ENCODE data around the gene ROCK1. TPM values are rescaled to one million over a fixed set of nuclear protein-coding genes. Genes with fewer than 3 reads are reported as not detected.
"Not testable (repeated sequence)": the region's sequence is repeated elsewhere in the genome, so short reads cannot be mapped to it uniquely, and the experiment has no call there.

The ROCK1 gene
- total RNA-seq, 1 experiment from 2014 or later = 30.8 TPM

GRCh38 chr18:21054252-21054821 lies 57.3 kb downstream of the ROCK1 start:
- no peak for DNase-seq (ENCODE audit: low spot score)

GRCh38 chr18:21053127-21053526 lies 58.5 kb downstream of the ROCK1 start:
- peak; percentile 11 for DNase-seq (ENCODE audit: low spot score)

DNA sequence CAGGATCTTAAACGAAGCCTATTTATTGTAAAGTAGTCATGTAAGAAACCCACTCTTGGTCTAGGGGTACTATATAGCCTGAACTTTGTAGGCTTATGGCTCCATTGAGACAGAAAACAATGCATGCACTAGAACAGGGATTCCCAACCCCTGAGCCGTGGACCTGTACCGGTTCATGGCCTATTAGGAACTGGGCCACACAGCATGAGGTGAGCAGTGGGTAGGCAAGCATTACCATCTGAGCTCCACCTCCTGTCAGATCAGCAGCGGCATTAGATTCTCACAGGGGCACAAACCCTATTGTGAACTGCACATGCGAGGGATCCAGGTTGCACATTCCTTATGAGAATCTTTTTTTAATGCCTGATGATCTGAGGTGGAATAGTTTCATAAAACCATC lies 59.2 kb downstream of the ROCK1 start:
- DNase-seq (ENCODE audit: low spot score) = no peak

DNA sequence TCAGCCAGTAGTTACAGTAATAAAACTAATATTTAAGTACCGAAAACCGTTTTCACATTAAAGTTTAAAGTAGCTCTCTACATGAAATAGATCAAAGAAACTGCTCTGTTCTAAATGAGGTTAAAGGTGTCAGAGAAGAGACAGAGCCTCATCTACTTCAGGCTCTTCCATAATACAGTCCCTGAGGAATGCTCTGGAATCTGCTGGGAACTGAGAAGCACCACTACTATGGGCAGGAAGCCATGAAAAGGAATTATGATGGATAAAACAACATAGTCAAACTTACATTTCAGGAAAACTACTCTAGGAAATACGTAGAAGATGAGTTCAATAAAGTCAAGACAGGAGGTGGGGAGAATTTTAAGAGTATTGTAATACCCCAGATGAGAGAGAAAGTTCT lies 60.0 kb downstream of the ROCK1 start:
- DNase-seq (ENCODE audit: low spot score) = no peak

DNA sequence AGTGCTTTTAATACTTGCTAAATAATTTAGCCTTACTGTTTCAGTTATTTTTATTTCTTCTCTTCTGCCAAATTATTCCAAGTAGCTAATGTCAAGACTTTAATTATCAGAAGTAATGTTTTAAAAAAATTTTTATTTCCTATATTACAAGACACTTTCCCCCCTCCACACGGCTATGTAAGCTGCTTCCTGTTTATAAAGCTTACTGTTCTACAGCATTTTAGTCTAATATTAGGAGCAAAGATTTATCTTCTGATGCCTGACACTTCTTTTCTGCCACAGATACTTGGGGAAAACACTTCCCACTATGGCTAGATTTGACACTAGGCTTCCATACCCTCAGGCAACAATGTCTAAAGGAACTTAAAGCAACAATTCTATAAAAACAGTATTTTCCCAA lies 62.3 kb downstream of the ROCK1 start:
- no peak for DNase-seq (ENCODE audit: low spot score)

- no peak for DNase-seq (ENCODE audit: low spot score)
Measured at GRCh38 chr18:21047126-21047525, 64.5 kb downstream of the ROCK1 start.

- DNase-seq (ENCODE audit: low spot score) = no peak
Measured at GRCh38 chr18:21040466-21040865, 71.1 kb downstream of the ROCK1 start.

DNA sequence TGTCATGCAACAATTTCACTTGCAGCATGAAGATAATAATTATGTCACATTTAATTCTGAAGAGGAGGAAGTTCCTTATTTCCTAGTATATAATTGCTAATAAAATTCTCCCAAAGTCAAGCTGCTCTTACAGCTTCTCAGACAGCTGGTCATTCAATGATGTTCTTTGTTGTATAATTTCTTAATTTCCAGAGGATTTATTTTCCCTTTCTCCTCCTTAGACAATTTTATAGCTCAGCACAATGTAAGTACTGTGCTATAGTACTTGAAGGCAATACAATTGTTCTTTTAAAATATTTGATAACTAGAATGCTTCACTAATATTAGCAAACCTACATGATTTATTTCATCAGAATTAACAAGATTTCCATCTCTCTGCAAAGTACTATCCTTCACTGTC lies 73.4 kb downstream of the ROCK1 start:
- DNase-seq (ENCODE audit: low spot score) = no peak

GRCh38 chr18:21031845-21032244 lies 79.8 kb downstream of the ROCK1 start:
- DNase-seq (ENCODE audit: low spot score) = no peak

DNA sequence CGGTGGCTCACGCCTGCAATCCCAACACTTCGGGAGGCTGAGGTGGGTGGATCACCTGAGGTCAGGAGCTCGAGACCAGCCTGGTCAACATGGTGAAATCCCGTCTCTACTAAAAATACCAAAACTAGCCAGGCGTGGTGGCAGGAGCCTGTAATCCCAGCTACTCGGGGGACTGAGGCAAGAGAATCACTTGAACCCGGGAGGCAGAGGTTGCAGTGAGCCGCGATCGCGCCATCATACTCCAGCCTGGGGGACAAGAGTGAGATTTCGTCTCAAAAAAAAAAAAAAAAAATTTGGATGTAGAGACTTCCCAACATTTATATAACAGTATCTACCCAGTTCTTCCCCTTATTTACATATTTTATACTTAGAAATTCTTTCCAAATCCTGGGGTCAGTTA lies 93.4 kb downstream of the ROCK1 start:
- DNase-seq (ENCODE audit: low spot score) = not testable (repeated sequence)

- DNase-seq (ENCODE audit: low spot score) = no peak
Measured at GRCh38 chr18:21012308-21012707, 99.3 kb downstream of the ROCK1 start.

GRCh38 chr18:21004726-21005125 lies 106.9 kb downstream of the ROCK1 start:
- peak; percentile 37 for DNase-seq (ENCODE audit: low spot score)

GRCh38 chr18:21000667-21001066 lies 110.9 kb downstream of the ROCK1 start:
- no peak for DNase-seq (ENCODE audit: low spot score)

DNA sequence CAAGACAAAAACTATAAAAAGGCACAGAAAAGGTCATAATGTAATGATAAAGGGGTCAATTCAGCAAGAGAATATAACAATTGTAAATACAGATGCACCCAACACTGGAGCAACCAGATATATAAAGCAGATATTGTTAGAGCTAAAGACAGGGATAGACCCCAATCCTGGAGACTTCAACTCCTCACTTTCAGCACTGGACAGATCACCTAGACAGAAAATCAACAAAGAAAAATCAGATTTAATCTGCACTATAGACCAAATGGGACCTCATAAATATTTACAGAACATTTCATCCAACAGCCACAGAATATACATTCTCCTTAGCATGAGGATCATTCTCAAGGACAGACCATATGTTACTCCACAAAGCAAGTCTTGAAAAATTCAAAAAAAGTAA lies 114.2 kb downstream of the ROCK1 start:
- DNase-seq (ENCODE audit: low spot score) = no peak

- DNase-seq (ENCODE audit: low spot score) = no peak
Measured at GRCh38 chr18:20996418-20996817, 115.2 kb downstream of the ROCK1 start.

GRCh38 chr18:20988726-20989125 lies 122.9 kb downstream of the ROCK1 start:
- DNase-seq (ENCODE audit: low spot score) = no peak

- no peak for DNase-seq (ENCODE audit: low spot score)
Measured at GRCh38 chr18:20975077-20975476, 136.5 kb downstream of the ROCK1 start.

GRCh38 chr18:20971886-20972267 lies 139.7 kb downstream of the ROCK1 start:
- peak; percentile 38 for DNase-seq (ENCODE audit: low spot score)

- DNase-seq (ENCODE audit: low spot score) = no peak
Measured at GRCh38 chr18:20966795-20967194, 144.8 kb downstream of the ROCK1 start.

DNA sequence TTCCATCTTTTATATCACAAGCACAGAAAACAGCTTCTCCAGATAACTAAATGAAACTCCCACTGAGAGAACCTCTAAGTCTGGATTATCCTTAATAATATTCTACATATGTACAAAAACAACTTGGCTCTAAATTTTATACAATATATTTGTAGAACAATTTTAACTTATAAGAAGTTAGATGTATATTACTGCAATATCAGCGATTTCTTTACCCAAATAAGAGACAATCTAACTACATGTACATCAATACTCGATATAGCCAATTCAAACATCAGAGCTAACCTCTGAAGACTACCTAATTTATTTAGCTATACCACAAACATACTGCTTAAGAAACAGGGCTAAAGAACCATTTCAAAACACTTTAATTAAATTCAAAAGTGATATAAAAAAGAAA lies 148.6 kb downstream of the ROCK1 start:
- DNase-seq (ENCODE audit: low spot score) = no peak

GRCh38 chr18:20960735-20961134 lies 150.9 kb downstream of the ROCK1 start:
- no peak for DNase-seq (ENCODE audit: low spot score)

DNA sequence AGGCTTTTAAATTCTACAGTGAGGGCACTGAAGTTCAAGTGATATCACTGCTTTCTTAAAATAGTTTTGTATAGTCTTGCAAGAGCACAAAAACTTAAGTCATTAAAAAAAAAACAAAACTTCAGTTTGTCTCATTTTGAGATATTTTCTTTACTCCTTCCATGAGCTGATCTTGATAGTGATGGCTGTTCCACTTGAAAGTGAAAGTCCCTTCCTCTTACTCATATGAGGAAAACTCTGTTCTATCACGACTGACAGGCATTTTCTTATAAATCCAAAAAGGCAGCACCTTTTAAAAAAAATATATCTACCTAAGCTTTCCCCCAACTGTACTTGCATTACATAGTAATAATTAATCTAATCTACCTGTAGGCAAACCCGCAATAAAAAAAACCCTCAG lies 160.8 kb downstream of the ROCK1 start:
- DNase-seq (ENCODE audit: low spot score) = not testable (repeated sequence)

All from A172 (cell line).